D341Med (cell line): ENCODE data around the gene CCDC27.
"Not testable (repeated sequence)": the region's sequence is repeated elsewhere in the genome, so short reads cannot be mapped to it uniquely, and the experiment has no call there.

ENCODE experiments used
- DNase-seq: peaks from one replicate; pipeline ENCODE4 v3.0.0; 2012; ENCODE audit warnings: low spot score

Gene CCDC27

GRCh38 chr1:3795453-3796214, 43.4 kb downstream of the CCDC27 start:
- DNase-seq, result no peak

- peak; percentile 95 for DNase-seq
Observed at GRCh38 chr1:3796215-3797061, 44.2 kb downstream of the CCDC27 start, which contains the start of gene LRRC47. Gene LRRC47 (minus strand): TSS chr1:3796498. CDS start chr1:3796476, 22 bp downstream.

- no peak for DNase-seq
Observed at GRCh38 chr1:3799976-3800685, 47.9 kb downstream of the CCDC27 start.

GRCh38 chr1:3800795-3801194, 48.5 kb downstream of the CCDC27 start:
- not testable (repeated sequence) for DNase-seq

- no peak for DNase-seq
Observed at GRCh38 chr1:3803905-3804626, 51.8 kb downstream of the CCDC27 start.

- not testable (repeated sequence) for DNase-seq
Observed at GRCh38 chr1:3804627-3804944, 52.3 kb downstream of the CCDC27 start.

- DNase-seq, result no peak
Observed at GRCh38 chr1:3805038-3805437, 52.8 kb downstream of the CCDC27 start.

GRCh38 chr1:3807769-3808168, 55.5 kb downstream of the CCDC27 start:
- no peak for DNase-seq

- no peak for DNase-seq
Observed at GRCh38 chr1:3809680-3810079, 57.4 kb downstream of the CCDC27 start.

GRCh38 chr1:3810149-3810761, 58.0 kb downstream of the CCDC27 start:
- DNase-seq, result not testable (repeated sequence)

- no peak for DNase-seq
Observed at GRCh38 chr1:3811595-3811911, 59.3 kb downstream of the CCDC27 start.

- no peak for DNase-seq
Observed at GRCh38 chr1:3814065-3814464, 61.8 kb downstream of the CCDC27 start.

GRCh38 chr1:3814771-3815561, 62.7 kb downstream of the CCDC27 start:
- DNase-seq, result no peak

- no peak for DNase-seq
Observed at GRCh38 chr1:3816331-3817137, 64.3 kb downstream of the CCDC27 start.

- DNase-seq, result no peak
Observed at GRCh38 chr1:3817138-3817740, 65.0 kb downstream of the CCDC27 start.

GRCh38 chr1:3817821-3818597, 65.8 kb downstream of the CCDC27 start:
- no peak for DNase-seq

GRCh38 chr1:3819771-3820200, 67.5 kb downstream of the CCDC27 start:
- DNase-seq, result no peak

- no peak for DNase-seq
Observed at GRCh38 chr1:3820316-3820715, 68.1 kb downstream of the CCDC27 start.

GRCh38 chr1:3821004-3821403, 68.8 kb downstream of the CCDC27 start:
- DNase-seq, result peak; percentile 85
